ENCODE data around the gene ZFP92. TPM values are rescaled to one million over a fixed set of nuclear protein-coding genes. Genes with fewer than 3 reads are reported as not detected.
"Not testable (repeated sequence)": the region's sequence is repeated elsewhere in the genome, so short reads cannot be mapped to it uniquely, and the experiment has no call there.

The ZFP92 gene
- total RNA-seq, 4 donors from 2014 or later = 0.26 to 2.4 (median 0.88) TPM

- H3K27me3 ChIP-seq = no peaks in the 10 kb centered on the region
- no peaks in the 10 kb centered on the region for H3K4me1 ChIP-seq
- DNase-seq = peak in 1 of 2 donors; percentile 31
- H3K9me3 ChIP-seq = no peaks in the 10 kb centered on the region
- intact Hi-C loops (cut with DNase I; ENCODE audit: low total_unique reads) = no loop called here
- H3K4me3 ChIP-seq = no peak overlapping the region
- no peak overlapping the region for H3K27ac ChIP-seq
- TF ChIP-seq CTCF (IDR thresholded peaks at IDR 0.05) (no peak), POLR2A (IDR thresholded peaks at IDR 0.05) (no peak)
- no peaks in the 10 kb centered on the region for H3K36me3 ChIP-seq
Observed at GRCh38 chrX:153381684-153382532, 29.4 kb upstream of the ZFP92 start.

GRCh38 chrX:153382563-153383482 lies 28.4 kb upstream of the ZFP92 start:
- Histone ChIP-seq H3K27me3 (no peaks in the 10 kb centered on the region), H3K9me3 (no peaks in the 10 kb centered on the region), H3K4me3 (no peak overlapping the region), H3K27ac (no peak overlapping the region), H3K36me3 (no peaks in the 10 kb centered on the region), H3K4me1 (no peaks in the 10 kb centered on the region)
- TF ChIP-seq CTCF (IDR thresholded peaks at IDR 0.05) (no peak), POLR2A (IDR thresholded peaks at IDR 0.05) (no peak)
- DNase-seq = no peak
- intact Hi-C loops (cut with DNase I; ENCODE audit: low total_unique reads) = no loop called here

- intact Hi-C loops (cut with DNase I; ENCODE audit: low total_unique reads) = no loop called here
- Histone ChIP-seq H3K4me3 (no peak overlapping the region), H3K4me1 (no peaks in the 10 kb centered on the region), H3K27ac (no peak overlapping the region), H3K36me3 (no peaks in the 10 kb centered on the region), H3K9me3 (no peaks in the 10 kb centered on the region), H3K27me3 (no peaks in the 10 kb centered on the region)
- TF ChIP-seq POLR2A (IDR thresholded peaks at IDR 0.05) = no peak
- TF ChIP-seq CTCF (IDR thresholded peaks at IDR 0.05) = no peak
- no peak for DNase-seq
Observed at GRCh38 chrX:153384390-153384789, 26.9 kb upstream of the ZFP92 start.

- H3K36me3 ChIP-seq; H3K4me3 ChIP-seq; H3K9me3 ChIP-seq; H3K27me3 ChIP-seq; intact Hi-C loops (cut with DNase I; ENCODE audit: low total_unique reads); H3K4me1 ChIP-seq; DNase-seq; H3K27ac ChIP-seq: not testable (repeated sequence)
Observed at GRCh38 chrX:153384973-153385372, 26.3 kb upstream of the ZFP92 start.

DNA sequence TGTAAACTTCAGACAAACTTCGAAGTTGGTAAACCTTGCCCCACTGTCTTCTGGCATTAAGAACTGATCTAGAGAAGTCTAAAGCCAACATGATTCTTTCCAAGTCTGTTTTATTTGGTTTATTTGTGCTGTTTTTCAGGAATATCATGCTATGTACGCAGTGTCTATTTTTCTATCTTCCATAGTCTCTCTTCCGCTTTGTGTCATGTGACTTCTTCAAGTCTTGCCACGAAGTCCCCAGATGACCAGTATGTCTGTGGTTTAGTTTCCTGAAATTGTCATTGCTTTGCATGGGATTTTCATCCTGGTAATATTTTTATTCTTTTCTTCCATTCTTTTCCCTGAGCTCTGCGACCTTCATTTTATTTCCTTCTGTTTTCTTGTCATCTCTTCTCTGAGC lies 25.2 kb upstream of the ZFP92 start:
- no peaks in the 10 kb centered on the region for H3K36me3 ChIP-seq
- no peak for DNase-seq

More for the DNA sequence above, 25.2 kb upstream of the ZFP92 start:
- no peak overlapping the region for H3K27ac ChIP-seq
- no peaks in the 10 kb centered on the region for H3K4me1 ChIP-seq
- no peaks in the 10 kb centered on the region for H3K9me3 ChIP-seq
- intact Hi-C loops (cut with DNase I; ENCODE audit: low total_unique reads) = no loop called here
- no peaks in the 10 kb centered on the region for H3K27me3 ChIP-seq
- no peak overlapping the region for H3K4me3 ChIP-seq
- TF ChIP-seq POLR2A (IDR thresholded peaks at IDR 0.05) = no peak
- no peak for TF ChIP-seq CTCF (IDR thresholded peaks at IDR 0.05)
